ENCODE data around the gene ALKBH3. TPM values are rescaled to one million over a fixed set of nuclear protein-coding genes. Genes with fewer than 3 reads are reported as not detected.

Gene ALKBH3
- polyA plus RNA-seq, 1 donor (not counting 4 experiments of a cell fraction or from before 2014, with no cell fraction given) = 42.4 TPM

DNA sequence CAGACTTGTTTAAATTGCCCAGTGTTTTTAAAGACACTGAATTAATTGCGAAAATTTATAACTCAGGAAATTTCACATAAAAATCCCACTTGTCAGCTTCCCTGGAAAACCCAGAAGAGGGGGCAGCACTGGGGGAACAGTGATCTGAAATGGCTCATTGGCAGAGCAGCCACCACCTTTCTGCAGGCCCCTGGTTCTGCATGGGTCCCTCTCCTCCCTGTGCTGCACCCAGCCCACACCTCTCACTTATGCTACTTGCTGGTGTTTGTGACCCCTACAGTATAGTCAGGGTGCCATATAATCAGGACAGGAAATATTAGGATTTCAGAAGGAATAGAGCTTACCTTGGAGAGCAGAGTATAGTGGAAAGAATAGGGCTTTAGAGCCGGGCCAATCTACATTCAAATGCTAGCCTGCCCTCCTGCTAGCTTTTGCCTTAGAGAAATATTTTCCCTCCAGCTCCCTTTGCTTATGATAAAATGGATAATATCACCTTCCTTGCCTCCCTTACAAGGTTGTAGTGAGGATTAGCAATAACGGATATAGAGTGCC is 33.3 kb downstream of the ALKBH3 start:
- no peaks in the 10 kb centered on the region for H3K79me2 ChIP-seq (ENCODE audit: control insufficient read depth, insufficient read depth, low read length)
- DNase-seq (ENCODE audit: low read depth, low spot score) (no peak), FAIRE-seq (no peak)
- peaks cover 3% of the 10 kb centered on the region for H3K9me1 ChIP-seq (ENCODE audit: control insufficient read depth, extremely low read depth, insufficient read depth, low read length)
- dilution Hi-C loops (cut with MboI; ENCODE audit: extremely low pct_ligation_motif_present, low sequenced_read_pairs) = no loop called here
- no peak overlapping the region for H3K4me2 ChIP-seq (ENCODE audit: control insufficient read depth, extremely low read depth, insufficient read depth, low read depth, low read length)
- H3K9ac ChIP-seq (ENCODE audit: control insufficient read depth, extremely low read depth, insufficient read depth, low read length) = no peak overlapping the region
- H3K9me3 ChIP-seq (ENCODE audit: control insufficient read depth, low read depth, low read length) = no peaks in the 10 kb centered on the region
- H3K27me3 ChIP-seq (ENCODE audit: control insufficient read depth, extremely low read depth, insufficient read depth, low read length) = no peaks in the 10 kb centered on the region
- H3K4me3 ChIP-seq (ENCODE audit: control insufficient read depth in 2 of 3, extremely low read depth in 1 of 3, insufficient read depth in 2 of 3, low read depth in 1 of 3, low read length in 3 of 3) = no peak overlapping the region
- peaks cover 11 to 18% of the 10 kb centered on the region in 2 experiments for H3K36me3 ChIP-seq (ENCODE audit: control insufficient read depth in 2 of 2, extremely low read depth in 1 of 2, insufficient read depth in 2 of 2, low read length in 2 of 2)
- TF ChIP-seq CTCF (optimal IDR thresholded peaks at IDR 0.05 in 1 of 3, IDR thresholded peaks at IDR 0.05 in 1 of 3, conservative IDR thresholded peaks at IDR 0.05 in 1 of 3; ENCODE audit: extremely low read depth in 1 of 3, insufficient read depth in 2 of 3, low read length in 3 of 3) = no peak
- TF ChIP-seq EZH2 (IDR thresholded peaks at IDR 0.05; ENCODE audit: low read length) = no peak
- H3K4me1 ChIP-seq (ENCODE audit: control insufficient read depth, extremely low read depth, insufficient read depth, low read length) = no peaks in the 10 kb centered on the region
- no peaks in the 10 kb centered on the region for H4K20me1 ChIP-seq (ENCODE audit: control insufficient read depth, extremely low read depth, insufficient read depth, low read length)
- H2AFZ ChIP-seq (ENCODE audit: control insufficient read depth, low read length) = no peak overlapping the region
- no peak overlapping the region for H3K27ac ChIP-seq (ENCODE audit: control insufficient read depth, insufficient read depth, low read length)

DNA sequence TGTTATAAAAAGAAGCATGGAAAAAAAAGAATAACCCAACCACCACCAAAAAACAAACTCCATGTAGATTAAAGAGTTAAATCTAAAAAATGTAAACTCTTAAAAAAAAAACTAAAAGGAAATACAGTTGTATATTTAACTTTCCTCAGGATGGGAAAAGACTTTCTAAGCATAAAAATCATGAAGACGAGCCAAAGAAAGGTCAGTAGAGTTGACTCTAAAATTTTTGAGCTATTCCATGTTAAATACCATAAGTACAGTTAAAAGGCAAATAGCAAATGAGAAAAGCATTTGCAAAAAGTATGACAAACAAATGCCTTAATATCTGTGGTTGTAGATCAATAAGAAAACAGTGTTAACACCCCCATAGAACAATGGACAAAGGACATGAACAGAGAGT is 33.8 kb downstream of the ALKBH3 start:
- DNase-seq (ENCODE audit: low read depth, low spot score) = no peak
- H2AFZ ChIP-seq (ENCODE audit: control insufficient read depth, low read length) = no peak overlapping the region
- TF ChIP-seq EZH2 (IDR thresholded peaks at IDR 0.05; ENCODE audit: low read length) (no peak), CTCF (optimal IDR thresholded peaks at IDR 0.05 in 1 of 3, IDR thresholded peaks at IDR 0.05 in 1 of 3, conservative IDR thresholded peaks at IDR 0.05 in 1 of 3; ENCODE audit: extremely low read depth in 1 of 3, insufficient read depth in 2 of 3, low read length in 3 of 3) (no peak)
- H3K4me1 ChIP-seq (ENCODE audit: control insufficient read depth, extremely low read depth, insufficient read depth, low read length) = no peaks in the 10 kb centered on the region
- no peak overlapping the region for H3K4me2 ChIP-seq (ENCODE audit: control insufficient read depth, extremely low read depth, insufficient read depth, low read depth, low read length)
- no peaks in the 10 kb centered on the region for H4K20me1 ChIP-seq (ENCODE audit: control insufficient read depth, extremely low read depth, insufficient read depth, low read length)
- peaks cover 3% of the 10 kb centered on the region for H3K9me1 ChIP-seq (ENCODE audit: control insufficient read depth, extremely low read depth, insufficient read depth, low read length)
- no peak overlapping the region for H3K9ac ChIP-seq (ENCODE audit: control insufficient read depth, extremely low read depth, insufficient read depth, low read length)
- dilution Hi-C loops (cut with MboI; ENCODE audit: extremely low pct_ligation_motif_present, low sequenced_read_pairs) = no loop called here
- no peaks in the 10 kb centered on the region for H3K27me3 ChIP-seq (ENCODE audit: control insufficient read depth, extremely low read depth, insufficient read depth, low read length)
- H3K36me3 ChIP-seq (ENCODE audit: control insufficient read depth in 2 of 2, extremely low read depth in 1 of 2, insufficient read depth in 2 of 2, low read length in 2 of 2) = peaks cover 11 to 17% of the 10 kb centered on the region in 2 experiments
- H3K79me2 ChIP-seq (ENCODE audit: control insufficient read depth, insufficient read depth, low read length) = no peaks in the 10 kb centered on the region
- H3K27ac ChIP-seq (ENCODE audit: control insufficient read depth, insufficient read depth, low read length) = no peak overlapping the region
- FAIRE-seq = no peak
- no peak overlapping the region for H3K4me3 ChIP-seq (ENCODE audit: control insufficient read depth in 2 of 3, extremely low read depth in 1 of 3, insufficient read depth in 2 of 3, low read depth in 1 of 3, low read length in 3 of 3)
- no peaks in the 10 kb centered on the region for H3K9me3 ChIP-seq (ENCODE audit: control insufficient read depth, low read depth, low read length)
